Mammary epithelial cell (primary cell): ENCODE data around the gene PLCE1.

Source experiments
- CTCF ChIP-seq, 2 donors: IDR thresholded peaks in 1 of 2; conservative IDR thresholded peaks in 1 of 2; 2 replicates each; pipeline ENCODE4 v1.5.1; 2011 to 2012; ENCODE audit warnings: inconsistent platforms in 2 of 2, low read length in 2 of 2, mild to moderate bottlenecking in 2 of 2, control low read depth in 1 of 2, low read depth in 1 of 2; ENCODE audit not compliant: insufficient read depth in 1 of 2; ENCODE audit errors: extremely low read depth in 1 of 2
- EZH2 ChIP-seq: IDR thresholded peaks from 2 replicates; pipeline ENCODE4 v1.6.1; 2012; ENCODE audit warnings: low read length, inconsistent platforms, borderline replicate concordance

DNA sequence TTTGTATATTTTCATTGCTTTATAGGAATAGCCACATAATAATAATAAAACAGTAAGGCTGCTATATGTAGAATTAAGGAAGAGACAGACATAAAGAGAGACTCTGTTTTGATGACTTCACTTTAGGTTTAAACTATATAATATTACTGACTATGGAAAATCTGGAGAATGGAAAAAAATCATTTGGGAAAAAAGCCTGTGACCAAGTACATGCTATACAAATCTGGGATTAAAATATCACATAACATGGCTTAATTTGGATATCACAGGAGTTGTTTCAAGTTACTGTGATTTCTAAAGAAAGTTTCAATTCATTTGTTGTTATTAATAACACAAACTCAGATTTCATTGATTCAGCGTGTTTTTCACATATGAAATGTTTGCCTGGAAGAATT, 7.7 kb downstream of the PLCE1 start:
- TF ChIP-seq CTCF (conservative IDR thresholded peaks at IDR 0.05 in 1 of 2, IDR thresholded peaks at IDR 0.05 in 1 of 2; ENCODE audit: extremely low read depth in 1 of 2, insufficient read depth in 1 of 2, low read depth in 1 of 2, low read length in 2 of 2), result no peak
- no peak for TF ChIP-seq EZH2
